HEK293 (cell line): ENCODE measurements around the gene COL8A1.

Experiments
- CTCF ChIA-PET: fragments of 350-600 bp; formaldehyde crosslinking; extraction: SDS; loops from one replicate; lab custom pipeline; 2021; ENCODE audit warnings: antibody characterized with exemption; lab: Yijun Ruan, JAX
- POLR2A ChIA-PET: fragments of 300-600 bp; formaldehyde crosslinking; extraction: SDS; loops from one replicate; lab custom pipeline; 2020; ENCODE audit warnings: antibody characterized with exemption, inconsistent platforms; lab: Yijun Ruan, JAX
- H3K27ac ChIP-seq: fragments of 200-500 bp; sonication (Bioruptor generic); 2 replicates; pipeline ENCODE4 v1.5.1; 2014; ENCODE audit warnings: low read depth, low read length, control low read depth, inconsistent platforms; ENCODE audit errors: extremely low read depth
- H3K36me3 ChIP-seq, 2 experiments: fragments of 200-500 bp in 1 of 2; sonication (Bioruptor generic) in 1 of 2; 1 replicate in 1 of 2; 2 replicates in 1 of 2; pipeline ENCODE4 v1.5.1; 2014 to 2017; ENCODE audit warnings: inconsistent platforms in 2 of 2, low read length in 2 of 2; ENCODE audit not compliant: control insufficient read depth in 2 of 2, insufficient read depth in 1 of 2
- H3K4me1 ChIP-seq: fragments of 200-500 bp; sonication (Bioruptor generic); 2 replicates; pipeline ENCODE4 v1.5.1; 2014; ENCODE audit warnings: mild to moderate bottlenecking, low read length, inconsistent platforms; ENCODE audit not compliant: control insufficient read depth, insufficient read depth
- H3K4me3 ChIP-seq: 2 replicates; pipeline ENCODE4 v1.5.1; 2011; ENCODE audit warnings: low read depth, mild to moderate bottlenecking, control low read depth, low read length, moderate library complexity
- H3K9me3 ChIP-seq: fragments of 200-500 bp; sonication (Bioruptor generic); 2 replicates; pipeline ENCODE4 v1.5.1; 2014; ENCODE audit warnings: low read depth, low read length, inconsistent platforms; ENCODE audit not compliant: control insufficient read depth, insufficient read depth
- KLF16 ChIP-seq: fragments of 450-650 bp; formaldehyde crosslinking; IDR thresholded peaks from 2 replicates; pipeline ENCODE4 v1.5.1; 2017; ENCODE audit warnings: missing biosample characterization, missing genetic modification characterization
- KLF8 ChIP-seq: fragments of 450-650 bp; formaldehyde crosslinking; IDR thresholded peaks from 2 replicates; pipeline ENCODE4 v1.5.1; 2016; ENCODE audit warnings: missing biosample characterization, missing genetic modification characterization
- MEIS1 ChIP-seq: sonication (generic); formaldehyde crosslinking; IDR thresholded peaks from 2 replicates; pipeline ENCODE4 v1.8.1; 2022; ENCODE audit warnings: missing genetic modification reagents, mild to moderate bottlenecking, borderline replicate concordance
- MZF1 ChIP-seq: fragments of 450-650 bp; formaldehyde crosslinking; IDR thresholded peaks from 2 replicates; pipeline ENCODE4 v1.5.1; 2017; ENCODE audit warnings: missing biosample characterization, missing genetic modification characterization, borderline replicate concordance
- OSR2 ChIP-seq: fragments of 450-650 bp; formaldehyde crosslinking; IDR thresholded peaks from 2 replicates; pipeline ENCODE4 v1.5.1; 2016; ENCODE audit warnings: missing biosample characterization, missing genetic modification characterization
- ZBTB21 ChIP-seq: fragments of 450-650 bp; formaldehyde crosslinking; IDR thresholded peaks from 2 replicates; pipeline ENCODE4 v1.5.1; 2017; ENCODE audit warnings: missing biosample characterization, missing genetic modification characterization
- ZBTB48 ChIP-seq: fragments of 450-650 bp; formaldehyde crosslinking; IDR thresholded peaks from 2 replicates; pipeline ENCODE4 v1.5.1; 2016; ENCODE audit warnings: missing biosample characterization, missing genetic modification characterization
- ZNF138 ChIP-seq: fragments of 450-650 bp; formaldehyde crosslinking; IDR thresholded peaks from 2 replicates; pipeline ENCODE4 v1.5.1; 2016; ENCODE audit warnings: missing biosample characterization, missing genetic modification characterization, borderline replicate concordance
- ZNF140 ChIP-seq: fragments of 450-650 bp; formaldehyde crosslinking; IDR thresholded peaks from 2 replicates; pipeline ENCODE4 v1.5.1; 2016; ENCODE audit warnings: missing biosample characterization, missing genetic modification characterization
- ZNF157 ChIP-seq: fragments of 450-650 bp; formaldehyde crosslinking; IDR thresholded peaks from 2 replicates; pipeline ENCODE4 v1.5.1; 2016; ENCODE audit warnings: missing biosample characterization, missing genetic modification characterization
- ZNF169 ChIP-seq: fragments of 450-650 bp; formaldehyde crosslinking; IDR thresholded peaks from 2 replicates; pipeline ENCODE4 v1.5.1; 2016; ENCODE audit warnings: missing biosample characterization, missing genetic modification characterization
- ZNF174 ChIP-seq: fragments of 450-650 bp; formaldehyde crosslinking; IDR thresholded peaks from 2 replicates; pipeline ENCODE4 v1.5.0; 2017; ENCODE audit warnings: missing biosample characterization, mild to moderate bottlenecking, missing genetic modification characterization
- ZNF350 ChIP-seq: fragments of 450-650 bp; formaldehyde crosslinking; IDR thresholded peaks from 2 replicates; pipeline ENCODE4 v1.5.0; 2017; ENCODE audit warnings: missing biosample characterization, mild to moderate bottlenecking, missing genetic modification characterization
- ZNF366 ChIP-seq: fragments of 450-650 bp; formaldehyde crosslinking; conservative IDR thresholded peaks from 2 replicates; pipeline ENCODE4 v1.5.1; 2016; ENCODE audit warnings: missing biosample characterization, missing genetic modification characterization
- ZNF473 ChIP-seq: fragments of 450-650 bp; formaldehyde crosslinking; IDR thresholded peaks from 2 replicates; pipeline ENCODE4 v1.5.1; 2017; ENCODE audit warnings: missing biosample characterization, missing genetic modification characterization
- ZNF561 ChIP-seq: fragments of 450-650 bp; IDR thresholded peaks from 2 replicates; pipeline ENCODE4 v1.5.1; 2018; ENCODE audit warnings: missing biosample characterization, missing genetic modification characterization, borderline replicate concordance
- ZNF624 ChIP-seq: fragments of 450-650 bp; formaldehyde crosslinking; IDR thresholded peaks from 2 replicates; pipeline ENCODE4 v1.5.1; 2017; ENCODE audit warnings: missing biosample characterization, missing genetic modification characterization
- ZNF654 ChIP-seq: fragments of 450-650 bp; formaldehyde crosslinking; IDR thresholded peaks from 2 replicates; pipeline ENCODE4 v1.5.1; 2016; ENCODE audit warnings: low read depth, missing biosample characterization, missing genetic modification characterization
- ZNF664 ChIP-seq: fragments of 450-650 bp; formaldehyde crosslinking; IDR thresholded peaks from 2 replicates; pipeline ENCODE4 v1.5.1; 2016; ENCODE audit warnings: missing biosample characterization, missing genetic modification characterization
- ZNF670 ChIP-seq: fragments of 450-650 bp; formaldehyde crosslinking; IDR thresholded peaks from 2 replicates; pipeline ENCODE4 v1.5.1; 2016; ENCODE audit warnings: missing biosample characterization, missing genetic modification characterization, low read depth
- ZNF677 ChIP-seq: fragments of 450-650 bp; IDR thresholded peaks from 2 replicates; pipeline ENCODE4 v1.5.0; 2018; ENCODE audit warnings: missing biosample characterization, mild to moderate bottlenecking, missing genetic modification characterization, moderate library complexity
- ZNF776 ChIP-seq: fragments of 450-650 bp; formaldehyde crosslinking; IDR thresholded peaks from 2 replicates; pipeline ENCODE4 v1.5.0; 2017; ENCODE audit warnings: missing biosample characterization, missing genetic modification characterization, borderline replicate concordance
- TF ChIP-seq, protein P1 (sequence below): fragments of 450-650 bp; IDR thresholded peaks from 2 replicates; pipeline ENCODE4 v1.5.1; 2018; ENCODE audit warnings: missing biosample characterization, mild to moderate bottlenecking, missing genetic modification characterization
- TF ChIP-seq, protein P2 (sequence below): fragments of 450-650 bp; formaldehyde crosslinking; IDR thresholded peaks from 2 replicates; pipeline ENCODE4 v1.5.1; 2016; ENCODE audit warnings: missing biosample characterization, missing genetic modification characterization
- TF ChIP-seq, protein P3 (sequence below): fragments of 450-650 bp; formaldehyde crosslinking; IDR thresholded peaks from 2 replicates; pipeline ENCODE4 v1.5.1; 2016; ENCODE audit warnings: missing biosample characterization, missing genetic modification characterization
- TF ChIP-seq, protein P4 (sequence below): fragments of 450-650 bp; formaldehyde crosslinking; IDR thresholded peaks from 2 replicates; pipeline ENCODE4 v1.5.1; 2016; ENCODE audit warnings: missing biosample characterization, missing genetic modification characterization

The COL8A1 gene

DNA sequence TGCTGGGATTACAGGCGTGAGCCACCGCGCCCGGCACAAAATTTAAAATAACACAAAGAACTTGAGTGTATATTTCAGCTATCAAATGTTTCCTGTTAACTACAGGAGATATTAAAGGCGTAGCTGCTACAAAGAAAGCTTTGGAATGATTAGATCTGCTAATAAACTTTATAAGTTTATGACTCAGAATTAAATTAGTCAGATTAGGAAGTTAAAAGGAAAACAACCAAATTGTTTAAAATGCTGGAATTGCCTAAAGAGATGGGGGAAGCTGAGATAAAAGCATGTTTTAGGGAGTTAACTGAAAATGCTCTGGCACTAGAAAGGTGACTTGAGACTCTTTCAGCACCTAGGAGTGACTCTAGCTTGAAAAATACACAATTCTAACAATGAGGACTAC lies 58.9 kb downstream of the COL8A1 start:
- no peak overlapping the region for H3K4me3 ChIP-seq
- no peak overlapping the region for H3K27ac ChIP-seq
- no peak for TF ChIP-seq ZNF664 (tag by site-specific recombination)
- TF ChIP-seq ZNF670 (tag by site-specific recombination) = no peak
- TF ChIP-seq KLF8 (tag by site-specific recombination) = no peak
- no peak for TF ChIP-seq MZF1 (tag by site-specific recombination)
- no peak for TF ChIP-seq ZNF776 (tag by site-specific recombination)
- TF ChIP-seq ZNF174 (tag by site-specific recombination) = no peak
- no peak for TF ChIP-seq ZNF366
- no peak for TF ChIP-seq ZBTB48 (tag by site-specific recombination)
- no peak for TF ChIP-seq ZNF157
- TF ChIP-seq ZNF654 (tag by site-specific recombination) = no peak
- TF ChIP-seq, protein P1, sequence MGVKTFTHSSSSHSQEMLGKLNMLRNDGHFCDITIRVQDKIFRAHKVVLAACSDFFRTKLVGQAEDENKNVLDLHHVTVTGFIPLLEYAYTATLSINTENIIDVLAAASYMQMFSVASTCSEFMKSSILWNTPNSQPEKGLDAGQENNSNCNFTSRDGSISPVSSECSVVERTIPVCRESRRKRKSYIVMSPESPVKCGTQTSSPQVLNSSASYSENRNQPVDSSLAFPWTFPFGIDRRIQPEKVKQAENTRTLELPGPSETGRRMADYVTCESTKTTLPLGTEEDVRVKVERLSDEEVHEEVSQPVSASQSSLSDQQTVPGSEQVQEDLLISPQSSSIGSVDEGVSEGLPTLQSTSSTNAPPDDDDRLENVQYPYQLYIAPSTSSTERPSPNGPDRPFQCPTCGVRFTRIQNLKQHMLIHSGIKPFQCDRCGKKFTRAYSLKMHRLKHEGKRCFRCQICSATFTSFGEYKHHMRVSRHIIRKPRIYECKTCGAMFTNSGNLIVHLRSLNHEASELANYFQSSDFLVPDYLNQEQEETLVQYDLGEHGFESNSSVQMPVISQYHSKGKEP = no peak
- TF ChIP-seq, protein P2, sequence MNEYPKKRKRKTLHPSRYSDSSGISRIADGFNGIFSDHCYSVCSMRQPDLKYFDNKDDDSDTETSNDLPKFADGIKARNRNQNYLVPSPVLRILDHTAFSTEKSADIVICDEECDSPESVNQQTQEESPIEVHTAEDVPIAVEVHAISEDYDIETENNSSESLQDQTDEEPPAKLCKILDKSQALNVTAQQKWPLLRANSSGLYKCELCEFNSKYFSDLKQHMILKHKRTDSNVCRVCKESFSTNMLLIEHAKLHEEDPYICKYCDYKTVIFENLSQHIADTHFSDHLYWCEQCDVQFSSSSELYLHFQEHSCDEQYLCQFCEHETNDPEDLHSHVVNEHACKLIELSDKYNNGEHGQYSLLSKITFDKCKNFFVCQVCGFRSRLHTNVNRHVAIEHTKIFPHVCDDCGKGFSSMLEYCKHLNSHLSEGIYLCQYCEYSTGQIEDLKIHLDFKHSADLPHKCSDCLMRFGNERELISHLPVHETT = no peak
- TF ChIP-seq ZNF140 (tag by site-specific recombination) = no peak
- TF ChIP-seq, all 188 proteins: peak for 0
- H3K36me3 ChIP-seq = no peaks in the 10 kb centered on the region
- 0 out of 2 replicates have a peak, but pooled peaks cover 2% of the 10 kb centered on the region for H3K4me1 ChIP-seq
- ChIA-PET CTCF (interaction anchor here (0.6 to 1.8 kb wide), 3 partner anchors 9 to 1255 kb away, joined by 3 to 9 read pairs (median 3); no protein-coding TSS in a partner anchor), POLR2A (no interaction called here)
- H3K9me3 ChIP-seq = no peaks in the 10 kb centered on the region

DNA sequence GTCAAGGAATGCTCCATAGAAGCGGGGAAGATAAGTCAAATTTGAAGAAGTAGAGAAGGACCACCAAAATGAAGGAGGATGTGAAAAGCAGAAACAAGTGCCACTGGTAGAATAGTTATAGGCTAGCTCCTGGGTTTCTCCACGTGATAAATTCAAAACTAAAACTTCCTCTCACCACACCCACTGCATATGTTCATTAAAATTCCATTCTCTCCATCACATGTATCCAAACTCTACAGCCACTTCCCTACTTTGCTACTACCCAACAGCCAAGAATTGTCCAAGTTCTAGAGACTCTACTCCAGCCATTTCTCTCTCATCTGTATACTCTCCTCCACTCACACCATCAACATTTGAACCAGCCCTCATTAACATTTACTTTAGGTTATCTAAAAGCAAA lies 60.5 kb downstream of the COL8A1 start:
- Histone ChIP-seq H3K4me3 (no peak overlapping the region), H3K4me1 (0 out of 2 replicates have a peak, but pooled peaks cover 2% of the 10 kb centered on the region), H3K36me3 (no peaks in the 10 kb centered on the region), H3K9me3 (no peaks in the 10 kb centered on the region), H3K27ac (no peak overlapping the region)
- TF ChIP-seq ZNF624 (tag by site-specific recombination) (no peak), ZBTB21 (no peak), ZNF138 (no peak), ZNF350 (tag by site-specific recombination) (no peak), ZNF473 (tag by site-specific recombination) (no peak), OSR2 (tag by site-specific recombination) (no peak), ZNF677 (tag by site-specific recombination) (no peak), MEIS1 (CRISPR knock-in tag) (no peak), KLF16 (no peak), ZNF169 (no peak), ZNF561 (tag by site-specific recombination) (no peak)
- TF ChIP-seq, protein P3, sequence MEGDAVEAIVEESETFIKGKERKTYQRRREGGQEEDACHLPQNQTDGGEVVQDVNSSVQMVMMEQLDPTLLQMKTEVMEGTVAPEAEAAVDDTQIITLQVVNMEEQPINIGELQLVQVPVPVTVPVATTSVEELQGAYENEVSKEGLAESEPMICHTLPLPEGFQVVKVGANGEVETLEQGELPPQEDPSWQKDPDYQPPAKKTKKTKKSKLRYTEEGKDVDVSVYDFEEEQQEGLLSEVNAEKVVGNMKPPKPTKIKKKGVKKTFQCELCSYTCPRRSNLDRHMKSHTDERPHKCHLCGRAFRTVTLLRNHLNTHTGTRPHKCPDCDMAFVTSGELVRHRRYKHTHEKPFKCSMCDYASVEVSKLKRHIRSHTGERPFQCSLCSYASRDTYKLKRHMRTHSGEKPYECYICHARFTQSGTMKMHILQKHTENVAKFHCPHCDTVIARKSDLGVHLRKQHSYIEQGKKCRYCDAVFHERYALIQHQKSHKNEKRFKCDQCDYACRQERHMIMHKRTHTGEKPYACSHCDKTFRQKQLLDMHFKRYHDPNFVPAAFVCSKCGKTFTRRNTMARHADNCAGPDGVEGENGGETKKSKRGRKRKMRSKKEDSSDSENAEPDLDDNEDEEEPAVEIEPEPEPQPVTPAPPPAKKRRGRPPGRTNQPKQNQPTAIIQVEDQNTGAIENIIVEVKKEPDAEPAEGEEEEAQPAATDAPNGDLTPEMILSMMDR (tag by site-specific recombination) = no peak
- TF ChIP-seq, protein P4, sequence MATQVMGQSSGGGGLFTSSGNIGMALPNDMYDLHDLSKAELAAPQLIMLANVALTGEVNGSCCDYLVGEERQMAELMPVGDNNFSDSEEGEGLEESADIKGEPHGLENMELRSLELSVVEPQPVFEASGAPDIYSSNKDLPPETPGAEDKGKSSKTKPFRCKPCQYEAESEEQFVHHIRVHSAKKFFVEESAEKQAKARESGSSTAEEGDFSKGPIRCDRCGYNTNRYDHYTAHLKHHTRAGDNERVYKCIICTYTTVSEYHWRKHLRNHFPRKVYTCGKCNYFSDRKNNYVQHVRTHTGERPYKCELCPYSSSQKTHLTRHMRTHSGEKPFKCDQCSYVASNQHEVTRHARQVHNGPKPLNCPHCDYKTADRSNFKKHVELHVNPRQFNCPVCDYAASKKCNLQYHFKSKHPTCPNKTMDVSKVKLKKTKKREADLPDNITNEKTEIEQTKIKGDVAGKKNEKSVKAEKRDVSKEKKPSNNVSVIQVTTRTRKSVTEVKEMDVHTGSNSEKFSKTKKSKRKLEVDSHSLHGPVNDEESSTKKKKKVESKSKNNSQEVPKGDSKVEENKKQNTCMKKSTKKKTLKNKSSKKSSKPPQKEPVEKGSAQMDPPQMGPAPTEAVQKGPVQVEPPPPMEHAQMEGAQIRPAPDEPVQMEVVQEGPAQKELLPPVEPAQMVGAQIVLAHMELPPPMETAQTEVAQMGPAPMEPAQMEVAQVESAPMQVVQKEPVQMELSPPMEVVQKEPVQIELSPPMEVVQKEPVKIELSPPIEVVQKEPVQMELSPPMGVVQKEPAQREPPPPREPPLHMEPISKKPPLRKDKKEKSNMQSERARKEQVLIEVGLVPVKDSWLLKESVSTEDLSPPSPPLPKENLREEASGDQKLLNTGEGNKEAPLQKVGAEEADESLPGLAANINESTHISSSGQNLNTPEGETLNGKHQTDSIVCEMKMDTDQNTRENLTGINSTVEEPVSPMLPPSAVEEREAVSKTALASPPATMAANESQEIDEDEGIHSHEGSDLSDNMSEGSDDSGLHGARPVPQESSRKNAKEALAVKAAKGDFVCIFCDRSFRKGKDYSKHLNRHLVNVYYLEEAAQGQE (tag by site-specific recombination) = no peak
- ChIA-PET POLR2A (no interaction called here), CTCF (interaction anchor here (0.7 to 1.7 kb wide), 2 partner anchors 11 to 53 kb away, joined by 3 to 8 read pairs; no protein-coding TSS in a partner anchor)
